Activated CD8-positive, alpha-beta memory T cell treated with anti-CD3 and anti-CD28 coated beads for 4 hours (primary cell): ENCODE results near the gene TFG.
A peak's percentile ranks its signal among the peaks of the same experiment; 100 is the strongest.
"Not testable (repeated sequence)": the region's sequence is repeated elsewhere in the genome, so short reads cannot be mapped to it uniquely, and the experiment has no call there.

Source experiments
- DNase-seq, 2 donors: peaks; one replicate each; pipeline ENCODE4 v3.0.0-alpha.2; 2020; ENCODE audit warnings: low read depth in 2 of 2

The TFG gene

GRCh38 chr3:100708989-100709841, at the start of gene TFG:
TSS of gene TFG (plus strand) at chr3:100709494. CDS start at chr3:100713686, 4,192 bp downstream.
- DNase-seq: peak; percentile 93 to 96

- not testable (repeated sequence) for DNase-seq
Measured at GRCh38 chr3:100661294-100661693, 48.0 kb upstream of the TFG start.

- no peak for DNase-seq
Measured at GRCh38 chr3:100662113-100662823, 47.0 kb upstream of the TFG start.

GRCh38 chr3:100665230-100665629, 44.1 kb upstream of the TFG start:
- DNase-seq: no peak

GRCh38 chr3:100666699-100667098, 42.6 kb upstream of the TFG start:
- not testable (repeated sequence) for DNase-seq

- not testable (repeated sequence) for DNase-seq
Measured at GRCh38 chr3:100667316-100667715, 42.0 kb upstream of the TFG start.

GRCh38 chr3:100670995-100671394, 38.3 kb upstream of the TFG start:
- not testable (repeated sequence) for DNase-seq

GRCh38 chr3:100681496-100681895, 27.8 kb upstream of the TFG start:
- no peak for DNase-seq

GRCh38 chr3:100682056-100682853, 27.0 kb upstream of the TFG start:
- no peak for DNase-seq

- DNase-seq: no peak
Measured at GRCh38 chr3:100682854-100683760, 26.2 kb upstream of the TFG start.

- DNase-seq: no peak
Measured at GRCh38 chr3:100693225-100693624, 16.1 kb upstream of the TFG start.

- no peak for DNase-seq
Measured at GRCh38 chr3:100695696-100696095, 13.6 kb upstream of the TFG start.

- DNase-seq: no peak
Measured at GRCh38 chr3:100696161-100696560, 13.1 kb upstream of the TFG start.

GRCh38 chr3:100697172-100697571, 12.1 kb upstream of the TFG start:
- DNase-seq: no peak

- DNase-seq: no peak
Measured at GRCh38 chr3:100697723-100698285, 11.5 kb upstream of the TFG start.

GRCh38 chr3:100698736-100699135, 10.6 kb upstream of the TFG start:
- DNase-seq: no peak

- DNase-seq: no peak
Measured at GRCh38 chr3:100700708-100701107, 8.6 kb upstream of the TFG start.

- no peak for DNase-seq
Measured at GRCh38 chr3:100702082-100702979, 7.0 kb upstream of the TFG start.

- no peak for DNase-seq
Measured at GRCh38 chr3:100702980-100703345, 6.3 kb upstream of the TFG start.

- DNase-seq: no peak
Measured at GRCh38 chr3:100703865-100704264, 5.4 kb upstream of the TFG start.
